Ascending aorta (tissue), 2 donors: ENCODE data around the gene GDAP1L1. TPM values are rescaled to one million over a fixed set of nuclear protein-coding genes. Genes with fewer than 3 reads are reported as not detected.
"Not testable (repeated sequence)": the region's sequence is repeated elsewhere in the genome, so short reads cannot be mapped to it uniquely, and the experiment has no call there.

ENCODE experiments used
- DNase-seq, 2 donors: peaks; one replicate each; pipeline ENCODE4 v3.0.0-alpha.2; 2019; ENCODE audit warnings: low spot score in 2 of 2
- H3K27ac ChIP-seq, 2 donors: fragments of 200-600 bp; sonication (generic); one replicate each; pipeline ENCODE4 v1.5.1; 2016 to 2017; ENCODE audit warnings: mild to moderate bottlenecking in 1 of 2
- H3K27me3 ChIP-seq: fragments of 200-600 bp; sonication (generic); one replicate; pipeline ENCODE4 v1.5.1; 2017
- H3K36me3 ChIP-seq, 2 donors: fragments of 200-600 bp; sonication (generic); one replicate each; pipeline ENCODE4 v1.5.1; 2016
- H3K4me1 ChIP-seq, 2 donors: fragments of 200-600 bp; sonication (generic); one replicate each; pipeline ENCODE4 v1.5.1; 2016 to 2017; ENCODE audit warnings: mild to moderate bottlenecking in 1 of 2
- H3K4me3 ChIP-seq, 2 donors: fragments of 200-600 bp; sonication (generic); one replicate each; pipeline ENCODE4 v1.5.1; 2016 to 2017; ENCODE audit warnings: mild to moderate bottlenecking in 1 of 2
- H3K9me3 ChIP-seq, 2 donors: fragments of 200-600 bp; sonication (generic); one replicate each; pipeline ENCODE4 v1.5.1; 2016
- intact Hi-C: fragments of 100-400 bp; cut with DNase I; formaldehyde crosslinking; loops from one replicate; pipeline ENCODE4 v1.15.1; 2023
- total RNA-seq: library from RNA; depleted of rRNA; stranded (reverse); fragments of >200 nt; gene quantifications from one replicate; pipeline ENCODE4 v1.1.0, GENCODE V29; 2016
- TF ChIP-seq, protein P1 (sequence below), 3 experiments: fragments of 200-600 bp in 2 of 3; fragments of 450-650 bp in 1 of 3; sonication (generic) in 2 of 3; IDR thresholded peaks; one replicate each; pipeline ENCODE4 v1.5.1; 2016 to 2019; ENCODE audit warnings: antibody characterized with exemption in 3 of 3, mild to moderate bottlenecking in 1 of 3, moderate library complexity in 1 of 3

Gene GDAP1L1
- total RNA-seq, 1 donor from 2014 or later = not detected

DNA sequence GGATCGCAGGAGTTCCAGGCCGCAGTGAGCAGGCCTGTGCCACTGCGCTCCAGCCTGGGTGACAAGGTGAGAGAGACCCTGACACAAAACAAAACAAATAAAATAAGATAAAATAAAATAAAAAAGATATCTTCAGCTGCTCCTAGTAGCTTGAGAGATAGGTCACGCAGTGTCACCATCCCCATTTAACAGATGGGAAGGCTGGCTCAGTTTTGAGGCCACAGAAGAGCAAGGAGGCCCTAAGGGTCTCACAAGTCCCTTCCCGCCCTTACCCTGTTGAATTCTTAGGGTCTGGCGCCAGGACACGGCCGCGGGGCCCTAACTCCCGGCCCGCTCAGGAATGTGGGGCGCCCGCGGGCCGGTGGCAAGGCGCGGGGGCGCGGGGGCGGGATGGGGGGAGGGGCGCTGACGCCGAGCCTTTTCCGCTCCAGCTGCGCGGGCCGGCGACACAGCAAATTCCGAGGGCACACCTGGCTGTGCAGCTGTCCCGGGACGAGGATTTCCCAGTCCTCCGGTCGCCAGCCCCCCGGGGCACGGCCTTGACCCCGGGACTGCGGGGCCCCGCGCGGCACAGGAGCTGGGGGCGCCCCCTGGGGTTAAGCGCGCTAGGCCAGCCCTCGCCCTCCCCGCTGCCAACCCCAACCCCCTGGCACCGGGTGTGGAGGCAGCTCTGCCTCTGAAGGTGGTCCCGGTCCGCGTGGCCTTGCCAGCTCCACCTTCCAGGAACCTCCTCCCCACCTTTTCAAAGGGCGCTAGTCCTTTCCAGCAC is 79.5 kb downstream of the GDAP1L1 start:
- peak overlapping the region; percentile 26 to 44 for H3K4me3 ChIP-seq

GRCh38 chr20:44327748-44328147 is 80.6 kb downstream of the GDAP1L1 start:
- H3K27me3 ChIP-seq, intact Hi-C loops, H3K4me3 ChIP-seq, H3K4me1 ChIP-seq, H3K27ac ChIP-seq, H3K36me3 ChIP-seq, H3K9me3 ChIP-seq, DNase-seq: not testable (repeated sequence)

More for the DNA sequence above, 79.5 kb downstream of the GDAP1L1 start:
- Histone ChIP-seq H3K27ac (no peak overlapping the region), H3K36me3 (no peaks in the 10 kb centered on the region), H3K9me3 (no peaks in the 10 kb centered on the region), H3K27me3 (no peaks in the 10 kb centered on the region), H3K4me1 (no peaks in the 10 kb centered on the region)
- intact Hi-C loops = no loop called here
- TF ChIP-seq, protein P1, sequence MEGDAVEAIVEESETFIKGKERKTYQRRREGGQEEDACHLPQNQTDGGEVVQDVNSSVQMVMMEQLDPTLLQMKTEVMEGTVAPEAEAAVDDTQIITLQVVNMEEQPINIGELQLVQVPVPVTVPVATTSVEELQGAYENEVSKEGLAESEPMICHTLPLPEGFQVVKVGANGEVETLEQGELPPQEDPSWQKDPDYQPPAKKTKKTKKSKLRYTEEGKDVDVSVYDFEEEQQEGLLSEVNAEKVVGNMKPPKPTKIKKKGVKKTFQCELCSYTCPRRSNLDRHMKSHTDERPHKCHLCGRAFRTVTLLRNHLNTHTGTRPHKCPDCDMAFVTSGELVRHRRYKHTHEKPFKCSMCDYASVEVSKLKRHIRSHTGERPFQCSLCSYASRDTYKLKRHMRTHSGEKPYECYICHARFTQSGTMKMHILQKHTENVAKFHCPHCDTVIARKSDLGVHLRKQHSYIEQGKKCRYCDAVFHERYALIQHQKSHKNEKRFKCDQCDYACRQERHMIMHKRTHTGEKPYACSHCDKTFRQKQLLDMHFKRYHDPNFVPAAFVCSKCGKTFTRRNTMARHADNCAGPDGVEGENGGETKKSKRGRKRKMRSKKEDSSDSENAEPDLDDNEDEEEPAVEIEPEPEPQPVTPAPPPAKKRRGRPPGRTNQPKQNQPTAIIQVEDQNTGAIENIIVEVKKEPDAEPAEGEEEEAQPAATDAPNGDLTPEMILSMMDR (IDR thresholded peaks at IDR 0.05) = no peak
- DNase-seq = no peak

DNA sequence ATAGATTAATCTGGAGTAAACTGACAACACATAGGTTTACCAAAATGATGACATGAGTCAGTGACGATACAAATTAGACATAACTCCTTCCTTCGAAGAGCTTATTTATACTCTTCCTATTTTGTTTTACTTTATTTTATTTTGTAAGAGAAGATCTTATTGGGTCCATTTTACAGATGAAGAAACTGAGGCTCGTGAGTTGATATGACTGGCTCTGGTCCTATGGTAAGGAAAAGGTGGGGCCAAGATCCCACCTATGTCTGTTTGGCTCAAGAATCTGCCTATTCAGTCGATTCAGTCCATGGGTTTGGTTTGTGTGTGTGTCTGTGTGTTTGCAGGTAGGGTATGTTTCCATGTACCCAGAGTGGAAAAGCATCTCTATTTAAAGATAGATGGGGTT is 81.3 kb downstream of the GDAP1L1 start:
- TF ChIP-seq, protein P1 (IDR thresholded peaks at IDR 0.05) = no peak
- Histone ChIP-seq H3K4me1 (no peaks in the 10 kb centered on the region), H3K9me3 (no peaks in the 10 kb centered on the region), H3K27ac (no peak overlapping the region), H3K4me3 (no peak overlapping the region), H3K36me3 (no peaks in the 10 kb centered on the region), H3K27me3 (no peaks in the 10 kb centered on the region)
- DNase-seq = no peak
- intact Hi-C loops = no loop called here

Other genes with a start within 250 kb of the GDAP1L1 start
- gene JPH2, start 60.1 kb upstream of the GDAP1L1 start, total RNA-seq = 86.7 TPM
- gene OSER1, start 36.5 kb upstream of the GDAP1L1 start, total RNA-seq = 9.2 TPM
- gene FITM2, start 63.9 kb downstream of the GDAP1L1 start, total RNA-seq = 5.3 TPM
- gene R3HDML, start 89.7 kb downstream of the GDAP1L1 start, total RNA-seq = not detected
- gene HNF4A, start 108.4 kb downstream of the GDAP1L1 start, total RNA-seq = not detected
- gene TTPAL, start 228.6 kb downstream of the GDAP1L1 start, total RNA-seq = 44.9 TPM